IMR-90 (cell line): ENCODE measurements around the gene CDON. TPM values are rescaled to one million over a fixed set of nuclear protein-coding genes. Genes with fewer than 3 reads are reported as not detected.

Experiments used
- ATAC-seq: fragments of 200-7000 bp; cut with Tn5 transposase; 2 replicates; pipeline ENCODE4 v1.9.1; 2020; ENCODE audit warnings: low read depth, mild to moderate bottlenecking, moderate library complexity
- BruUV-seq: library from RNA; stranded (reverse); fragments of 400-500 nt; replicated peaks from 2 replicates; lab custom pipeline; 2021; lab: Mats Ljungman, UMichigan
- CTCF ChIA-PET: fragments of 300-600 bp; formaldehyde crosslinking; extraction: SDS; loops from one replicate; lab custom pipeline; 2021; ENCODE audit warnings: antibody characterized with exemption; lab: Yijun Ruan, JAX
- POLR2A ChIA-PET: fragments of 300-600 bp; sonication (Branson Sonifier 250); formaldehyde crosslinking; loops from one replicate; lab custom pipeline; 2022; ENCODE audit warnings: antibody characterized with exemption; ENCODE audit not compliant: unreplicated experiment; lab: Charles Lee
- DNase-seq: peaks from one replicate; pipeline ENCODE4 v3.0.0; 2013
- H2AFZ ChIP-seq: replicated peaks from 2 replicates; pipeline ENCODE3; 2013; ENCODE audit warnings: low read length, mild to moderate bottlenecking; ENCODE audit not compliant: poor library complexity
- H2AK5ac ChIP-seq: 2 replicates; pipeline ENCODE4 v1.6.1; 2013; ENCODE audit warnings: low read depth, low read length, inconsistent platforms
- H2AK9ac ChIP-seq: replicated peaks from 2 replicates; pipeline ENCODE3; 2013; ENCODE audit warnings: mild to moderate bottlenecking, low read depth, low read length, moderate library complexity; ENCODE audit not compliant: poor library complexity
- H2BK120ac ChIP-seq: 2 replicates; pipeline ENCODE4 v1.6.1; 2013; ENCODE audit warnings: low read depth, low read length, inconsistent platforms
- H2BK15ac ChIP-seq: 3 replicates; pipeline ENCODE4 v1.6.1; 2013; ENCODE audit warnings: low read depth, low read length, inconsistent platforms
- H2BK20ac ChIP-seq: 2 replicates; pipeline ENCODE4 v1.6.1; 2013; ENCODE audit warnings: low read depth, mild to moderate bottlenecking, inconsistent platforms, low read length, moderate library complexity
- H2BK5ac ChIP-seq: 2 replicates; pipeline ENCODE4 v1.6.1; 2013; ENCODE audit warnings: mild to moderate bottlenecking, low read depth, low read length, inconsistent platforms; ENCODE audit not compliant: poor library complexity, severe bottlenecking
- H3K14ac ChIP-seq: replicated peaks from 2 replicates; pipeline ENCODE4 v1.6.1; 2013; ENCODE audit warnings: low read depth, low read length, inconsistent platforms
- H3K18ac ChIP-seq: 2 replicates; pipeline ENCODE4 v1.6.1; 2013; ENCODE audit warnings: low read depth, low read length, control low read depth
- H3K23ac ChIP-seq: 2 replicates; pipeline ENCODE4 v1.6.1; 2013; ENCODE audit warnings: low read depth, low read length, inconsistent platforms
- H3K27ac ChIP-seq: 2 replicates; pipeline ENCODE4 v1.5.1; 2013; ENCODE audit warnings: mild to moderate bottlenecking, control low read depth, low read length; ENCODE audit not compliant: insufficient read depth
- H3K27me3 ChIP-seq: 2 replicates; pipeline ENCODE4 v1.6.1; 2013; ENCODE audit warnings: low read length; ENCODE audit not compliant: control insufficient read depth, insufficient read depth
- H3K36me3 ChIP-seq: 2 replicates; pipeline ENCODE4 v1.6.1; 2013; ENCODE audit warnings: low read length, mixed read lengths; ENCODE audit not compliant: control insufficient read depth, insufficient read depth
- H3K4ac ChIP-seq: 2 replicates; pipeline ENCODE4 v1.6.1; 2013; ENCODE audit warnings: low read depth, low read length, inconsistent platforms
- H3K4me1 ChIP-seq: 2 replicates; pipeline ENCODE4 v1.6.1; 2013; ENCODE audit warnings: low read length, mixed read lengths; ENCODE audit not compliant: control insufficient read depth, insufficient read depth
- H3K4me2 ChIP-seq: 2 replicates; pipeline ENCODE4 v1.6.1; 2013; ENCODE audit warnings: low read depth, mild to moderate bottlenecking, control low read depth, low read length, moderate library complexity
- H3K4me3 ChIP-seq: 2 replicates; pipeline ENCODE4 v1.5.1; 2013; ENCODE audit warnings: low read depth, mild to moderate bottlenecking, control low read depth, low read length, moderate library complexity; ENCODE audit not compliant: insufficient read depth
- H3K56ac ChIP-seq: 2 replicates; pipeline ENCODE4 v1.6.1; 2013; ENCODE audit warnings: low read length, inconsistent platforms; ENCODE audit not compliant: insufficient read depth; ENCODE audit errors: extremely low read depth
- H3K79me1 ChIP-seq, 2 experiments: 2 replicates each; pipeline ENCODE4 v1.6.1; 2013; ENCODE audit warnings: low read length in 2 of 2, inconsistent platforms in 1 of 2, low read depth in 1 of 2
- H3K9ac ChIP-seq: 2 replicates; pipeline ENCODE4 v1.6.1; 2013; ENCODE audit warnings: low read depth, low read length, control low read depth
- H3K9me1 ChIP-seq: 2 replicates; pipeline ENCODE4 v1.6.1; 2013; ENCODE audit warnings: low read length, inconsistent platforms; ENCODE audit not compliant: insufficient read depth
- H3K9me3 ChIP-seq: 2 replicates; pipeline ENCODE4 v1.6.1; 2013; ENCODE audit warnings: low read length; ENCODE audit not compliant: control insufficient read depth, insufficient read depth
- H4K20me1 ChIP-seq: 2 replicates; pipeline ENCODE4 v1.6.1; 2013; ENCODE audit warnings: low read length, inconsistent platforms; ENCODE audit not compliant: insufficient read depth
- H4K5ac ChIP-seq: 2 replicates; pipeline ENCODE4 v1.6.1; 2013; ENCODE audit warnings: mild to moderate bottlenecking, low read depth, low read length, control low read depth
- H4K8ac ChIP-seq, 2 experiments: 2 replicates each; pipeline ENCODE4 v1.6.1; 2013; ENCODE audit warnings: low read depth in 2 of 2, low read length in 2 of 2, control low read depth in 1 of 2, inconsistent platforms in 1 of 2
- H4K91ac ChIP-seq: 2 replicates; pipeline ENCODE4 v1.6.1; 2013; ENCODE audit warnings: low read depth, low read length, inconsistent platforms; ENCODE audit not compliant: insufficient read depth
- CEBPB ChIP-seq: IDR thresholded peaks from 2 replicates; pipeline ENCODE4 v1.6.1; 2012; ENCODE audit warnings: low read depth, low read length, improper control_type of control experiment
- whole genome bisulfite sequencing, 2 experiments: methylation state at CpG; one replicate each; pipeline versions ENCODE4 v1.1.5 to v1.1.7; 2013; ENCODE audit warnings: missing lambda C conversion rate in 2 of 2; ENCODE audit not compliant: insufficient read length in 1 of 2; ENCODE audit errors: extremely low coverage in 2 of 2; 5-methylcytosine and 5-hydroxymethylcytosine counted together
- dilution Hi-C: fragments of 300-500 bp; cut with HindIII; formaldehyde crosslinking; loops from one replicate; pipeline ENCODE4 v1.14.3; 2018; ENCODE audit warnings: low sequenced_read_pairs; ENCODE audit not compliant: unreplicated experiment
- in situ Hi-C: fragments of 300-500 bp; cut with MboI; formaldehyde crosslinking; loops from 3 replicates; pipeline ENCODE4 v1.14.3; 2019; ENCODE audit warnings: low sequenced_read_pairs, inconsistent platforms, mixed read lengths
- intact Hi-C: fragments of 100-400 bp; cut with micrococcal nuclease; formaldehyde crosslinking; loops from 2 replicates; pipeline ENCODE4 v1.10.0; 2022
- polyA plus RNA-seq, 3 experiments: library from polyadenylated mRNA; depleted of rRNA; stranded (reverse); fragments of >200 nt; gene quantifications; 2 replicates each; pipeline ENCODE4 v1.2.3, GENCODE V29; 2012; ENCODE audit warnings: low replicate concordance in 1 of 3
- total RNA-seq: library from RNA; depleted of rRNA; stranded (reverse); fragments of >200 nt; gene quantifications from 2 replicates; pipeline ENCODE4 v1.2.3, GENCODE V29; 2012

The CDON gene
- total and polyA plus RNA-seq, 2 of the 4 experiments (the other 2 are of a cell fraction): 1.2 to 3.8 TPM

DNA sequence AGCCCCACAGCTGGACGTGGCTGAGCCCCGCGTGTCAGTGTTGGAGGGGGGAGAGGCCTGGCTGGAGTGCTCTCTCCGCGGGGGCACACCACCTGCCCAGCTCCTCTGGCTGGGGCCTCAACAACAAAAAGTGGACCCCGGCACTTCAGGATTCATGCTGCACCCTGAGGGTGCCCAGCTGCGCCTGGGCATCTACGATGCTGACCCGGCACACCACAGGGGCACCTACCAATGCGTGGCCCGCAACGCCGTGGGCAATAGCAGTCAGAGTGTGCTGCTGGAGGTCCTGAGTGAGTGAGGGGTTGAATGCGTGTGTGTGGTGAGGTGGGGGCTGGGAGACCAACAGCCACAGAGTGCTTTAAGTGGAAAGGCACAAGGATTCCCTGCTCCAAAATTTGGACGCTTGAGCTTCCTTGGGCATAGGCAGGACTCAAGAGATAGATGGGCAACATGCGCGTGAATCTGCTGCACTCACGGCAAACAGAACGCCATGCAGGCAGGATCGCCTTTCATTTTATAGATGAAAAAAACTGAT is 109.2 kb downstream of the CDON start:
- intact Hi-C loops: no loop called here
- H2BK20ac ChIP-seq: no peak overlapping the region
- no peak overlapping the region for H3K4ac ChIP-seq
- ATAC-seq (no peak), DNase-seq (no peak)
- H3K4me3 ChIP-seq: no peak overlapping the region
- no peak overlapping the region for H2AK5ac ChIP-seq
- no peak overlapping the region for H3K14ac ChIP-seq
- no peak overlapping the region for H4K5ac ChIP-seq
- no peak overlapping the region for H2AFZ ChIP-seq
- H2BK5ac ChIP-seq: no peak overlapping the region
- WGBS, 2 experiments: 92% methylated on average over 7 of the region's 20 CpGs; no CpG with 5 or more reads in 1 of the 2 experiments
- no peak overlapping the region for H2BK15ac ChIP-seq
- no peak overlapping the region for H3K27ac ChIP-seq
- H4K91ac ChIP-seq: no peak overlapping the region
- H3K4me2 ChIP-seq: no peak overlapping the region
- no peaks in the 10 kb centered on the region for H3K36me3 ChIP-seq
- no peak overlapping the region for H3K23ac ChIP-seq
- H4K20me1 ChIP-seq: no peaks in the 10 kb centered on the region
- POLR2A ChIA-PET: no interaction called here
- H2BK120ac ChIP-seq: no peak overlapping the region
- CTCF ChIA-PET: no interaction called here
- in situ Hi-C loops: no loop called here
- no peak overlapping the region for H3K18ac ChIP-seq
- no peak overlapping the region for H2AK9ac ChIP-seq
- no peak for TF ChIP-seq CEBPB
- dilution Hi-C loops: no loop called here
- no peaks in the 10 kb centered on the region for H3K9me1 ChIP-seq
- peaks cover 4% of the 10 kb centered on the region for H3K27me3 ChIP-seq
- H3K4me1 ChIP-seq: no peaks in the 10 kb centered on the region
- no TSS peak for BruUV-seq
- no peaks in the 10 kb centered on the region for H3K9me3 ChIP-seq
- H3K9ac ChIP-seq: no peak overlapping the region
- H3K79me1 ChIP-seq: no peaks in the 10 kb centered on the region
- no peak overlapping the region for H3K56ac ChIP-seq
- no peak overlapping the region for H4K8ac ChIP-seq
